CD4-positive, alpha-beta T cell (primary cell): ENCODE results near the gene ESRRB. TPM values are rescaled to one million over a fixed set of nuclear protein-coding genes. Genes with fewer than 3 reads are reported as not detected.

Experiments
- ATAC-seq: fragments of 200-7000 bp; cut with Tn5 transposase; one replicate; pipeline ENCODE4 v1.10.0; 2022; ENCODE audit warnings: mild to moderate bottlenecking; ENCODE audit not compliant: poor library complexity
- CTCF ChIA-PET: fragments of 350-600 bp; sonication (Branson Sonifier 250); formaldehyde crosslinking; loops from one replicate; lab custom pipeline; 2021; ENCODE audit warnings: antibody characterized with exemption, inconsistent platforms; lab: Charles Lee
- POLR2A ChIA-PET: fragments of 350-600 bp; sonication (Branson Sonifier 250); formaldehyde crosslinking; loops from one replicate; lab custom pipeline; 2021; ENCODE audit warnings: antibody characterized with exemption, inconsistent platforms; lab: Charles Lee
- DNase-seq, 14 experiments: peaks; one replicate each; pipeline ENCODE4 v3.0.0-alpha.2; 2013 to 2020; ENCODE audit warnings: mixed read lengths in 2 of 14
- H3K27ac ChIP-seq, 2 donors: one replicate each; pipeline versions ENCODE4 v1.5.1 to v1.7.0; 2013; ENCODE audit warnings: low read length in 2 of 2, low read depth in 1 of 2, mild to moderate bottlenecking in 1 of 2
- H3K27me3 ChIP-seq, 2 experiments: 1 replicate in 1 of 2; 2 replicates in 1 of 2; pipeline versions ENCODE4 v1.6.1 to v1.7.0; 2013; ENCODE audit warnings: low read length in 2 of 2, control low read depth in 1 of 2, mild to moderate bottlenecking in 1 of 2, moderate library complexity in 1 of 2; ENCODE audit not compliant: insufficient read depth in 2 of 2, control insufficient read depth in 1 of 2
- H3K36me3 ChIP-seq: one replicate; pipeline ENCODE4 v1.6.1; 2013; ENCODE audit warnings: low read length, control low read depth; ENCODE audit not compliant: insufficient read depth
- H3K4me1 ChIP-seq: one replicate; pipeline ENCODE4 v1.6.1; 2013; ENCODE audit warnings: low read length, control low read depth; ENCODE audit not compliant: insufficient read depth
- H3K4me3 ChIP-seq: one replicate; pipeline ENCODE4 v1.5.1; 2013; ENCODE audit warnings: mild to moderate bottlenecking, low read length, moderate library complexity
- H3K9me3 ChIP-seq, 2 experiments: 1 replicate in 1 of 2; 2 replicates in 1 of 2; pipeline versions ENCODE4 v1.6.1 to v1.7.0; 2013; ENCODE audit warnings: low read length in 2 of 2, mild to moderate bottlenecking in 2 of 2, control low read depth in 1 of 2, moderate library complexity in 1 of 2; ENCODE audit not compliant: control insufficient read depth in 1 of 2, insufficient read depth in 1 of 2
- H3K27ac Mint-ChIP-seq: one replicate; pipeline ENCODE4 v1.8.0; 2020; ENCODE audit warnings: mixed read lengths
- H3K27me3 Mint-ChIP-seq: one replicate; pipeline ENCODE4 v1.8.0; 2021; ENCODE audit warnings: mixed read lengths
- H3K36me3 Mint-ChIP-seq: one replicate; pipeline ENCODE4 v1.8.0; 2021; ENCODE audit warnings: low read depth, mixed read lengths
- H3K4me1 Mint-ChIP-seq: one replicate; pipeline ENCODE4 v1.8.0; 2021; ENCODE audit warnings: low read depth, mixed read lengths
- H3K4me3 Mint-ChIP-seq: one replicate; pipeline ENCODE4 v1.8.0; 2020; ENCODE audit warnings: mild to moderate bottlenecking, mixed read lengths
- H3K9me3 Mint-ChIP-seq: one replicate; pipeline ENCODE4 v1.8.0; 2020; ENCODE audit warnings: mixed read lengths
- CTCF ChIP-seq: fragments of 200-600 bp; IDR thresholded peaks from one replicate; pipeline ENCODE4 v1.8.0; 2022; ENCODE audit warnings: antibody characterized with exemption, mild to moderate bottlenecking
- intact Hi-C, 2 experiments: fragments of 100-400 bp; cut with DNase I in 1 of 2; cut with micrococcal nuclease in 1 of 2; formaldehyde crosslinking; loops; one replicate each; pipeline versions ENCODE4 v1.15.1 to v1.9.0; 2023 to 2025; cut with DNase I, micrococcal nuclease
- total RNA-seq, 174 experiments: library from RNA in 2 of 174; stranded (reverse) in 2 of 174; gene quantifications; one replicate each; pipeline ENCODE4 v1.2.3 and lab custom pipeline; 2021 to 2026

The ESRRB gene
- total RNA-seq, 2 experiments from 2014 or later: 0.17 to 0.27 TPM

- no peak overlapping the region for H3K27ac ChIP-seq
- CTCF ChIA-PET: no interaction called here
- intact Hi-C loops: no loop called here
- TF ChIP-seq CTCF: no peak
- H3K9me3 Mint-ChIP-seq: no peaks in the 10 kb centered on the region
- H3K36me3 Mint-ChIP-seq: no peaks in the 10 kb centered on the region
- peaks cover 82% of the 10 kb centered on the region for H3K27me3 Mint-ChIP-seq
- peaks cover 0 to 6% of the 10 kb centered on the region in 2 experiments for H3K9me3 ChIP-seq
- peaks cover 43 to 60% of the 10 kb centered on the region in 2 experiments for H3K27me3 ChIP-seq
- no peaks in the 10 kb centered on the region for H3K4me1 ChIP-seq
- H3K4me3 ChIP-seq: no peak overlapping the region
- no peak for ATAC-seq
- H3K4me3 Mint-ChIP-seq: no peak overlapping the region
- no peak overlapping the region for H3K27ac Mint-ChIP-seq
- DNase-seq: no peak
- POLR2A ChIA-PET: no interaction called here
- H3K36me3 ChIP-seq: no peaks in the 10 kb centered on the region
- H3K4me1 Mint-ChIP-seq: no peaks in the 10 kb centered on the region
Measured at GRCh38 chr14:76380991-76381390, 5.1 kb downstream of the ESRRB start.

GRCh38 chr14:76381817-76382494, 6.0 kb downstream of the ESRRB start:
- ChIA-PET CTCF (no interaction called here), POLR2A (no interaction called here)
- intact Hi-C loops: no loop called here
- ATAC-seq (no peak), DNase-seq (no peak)
- H3K4me3 ChIP-seq: no peak overlapping the region
- Mint-ChIP-seq H3K4me1 (no peaks in the 10 kb centered on the region), H3K36me3 (no peaks in the 10 kb centered on the region), H3K27me3 (peaks cover 83% of the 10 kb centered on the region), H3K4me3 (no peak overlapping the region), H3K27ac (no peak overlapping the region), H3K9me3 (no peaks in the 10 kb centered on the region)
- H3K9me3 ChIP-seq: peaks cover 0 to 4% of the 10 kb centered on the region in 2 experiments
- no peak overlapping the region for H3K27ac ChIP-seq
- no peaks in the 10 kb centered on the region for H3K36me3 ChIP-seq
- TF ChIP-seq CTCF: no peak
- peaks cover 1% of the 10 kb centered on the region for H3K4me1 ChIP-seq
- peaks cover 40 to 54% of the 10 kb centered on the region in 2 experiments for H3K27me3 ChIP-seq

- H3K27me3 ChIP-seq: peaks cover 39 to 54% of the 10 kb centered on the region in 2 experiments
- peaks cover 5% of the 10 kb centered on the region for H3K4me1 ChIP-seq
- Mint-ChIP-seq H3K4me1 (no peaks in the 10 kb centered on the region), H3K27me3 (peaks cover 87% of the 10 kb centered on the region), H3K27ac (no peak overlapping the region), H3K36me3 (no peaks in the 10 kb centered on the region), H3K4me3 (no peak overlapping the region), H3K9me3 (no peaks in the 10 kb centered on the region)
- no peak for ATAC-seq
- H3K27ac ChIP-seq: no peak overlapping the region
- ChIA-PET CTCF (no interaction called here), POLR2A (no interaction called here)
- no peaks in the 10 kb centered on the region for H3K36me3 ChIP-seq
- intact Hi-C loops: no loop called here
- H3K9me3 ChIP-seq: no peaks in the 10 kb centered on the region
- no peak for DNase-seq
- no peak overlapping the region for H3K4me3 ChIP-seq
- no peak for TF ChIP-seq CTCF
Measured at GRCh38 chr14:76382495-76382832, 6.5 kb downstream of the ESRRB start.
